GM12891 (cell line): ENCODE measurements around the gene RAB11B.

ENCODE experiments used
- PAX5 ChIP-seq: IDR thresholded peaks from 2 replicates; pipeline ENCODE4 v1.6.1; 2011; ENCODE audit warnings: low read length, moderate library complexity, mild to moderate bottlenecking; ENCODE audit not compliant: insufficient read depth, severe bottlenecking
- POLR2A ChIP-seq: IDR thresholded peaks from 2 replicates; pipeline ENCODE4 v1.6.1; 2011; ENCODE audit warnings: low read depth, low read length, control low read depth
- POLR2AphosphoS5 ChIP-seq: IDR thresholded peaks from 2 replicates; pipeline ENCODE4 v1.6.1; 2011; ENCODE audit warnings: low read depth, low read length, control low read depth
- SPI1 ChIP-seq: IDR thresholded peaks from 2 replicates; pipeline ENCODE4 v1.6.1; 2011; ENCODE audit warnings: low read depth, low read length, control low read depth
- TAF1 ChIP-seq: IDR thresholded peaks from 2 replicates; pipeline ENCODE4 v1.6.1; 2011; ENCODE audit warnings: low read depth, low read length, control low read depth

GRCh38 chr19:8387688-8388611, 2.2 kb upstream of the RAB11B start:
- no peak for TF ChIP-seq POLR2A
- no peak for TF ChIP-seq TAF1
- TF ChIP-seq POLR2AphosphoS5 = no peak
- TF ChIP-seq SPI1 = no peak
- TF ChIP-seq PAX5 = no peak
